ENCODE results near the gene CDH23.

DNA sequence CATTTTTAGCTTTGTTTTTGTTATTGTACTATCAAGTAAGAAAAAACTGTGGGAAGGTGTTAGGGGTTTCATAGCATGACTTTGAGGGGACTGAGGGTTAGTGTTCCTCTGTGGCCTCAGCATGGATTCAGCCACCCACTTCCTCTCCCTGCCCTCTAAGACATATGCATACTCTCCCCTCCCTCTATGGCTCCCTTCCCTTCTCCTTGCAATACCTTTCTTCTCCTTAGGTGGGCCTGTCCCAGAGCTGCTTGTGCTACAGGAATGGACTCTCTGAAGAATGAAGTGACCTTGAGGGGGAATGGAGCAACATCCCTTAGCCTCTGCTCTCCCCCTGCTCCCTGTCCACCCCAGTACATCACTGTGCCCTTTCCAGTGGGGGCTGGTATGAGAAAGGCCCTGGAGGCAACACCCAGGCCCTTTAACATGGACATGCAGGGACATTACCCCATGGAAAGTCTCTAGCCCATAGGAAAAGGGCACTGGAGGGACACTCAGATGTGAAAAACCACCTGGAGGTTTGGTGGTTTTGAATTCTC is 22.4 kb downstream of the CDH23 start:
- TF ChIP-seq TAF1 (IDR thresholded peaks at IDR 0.05; ENCODE audit: borderline replicate concordance, insufficient read depth, low read length) (no peak), POLR2AphosphoS5 (IDR thresholded peaks at IDR 0.05; ENCODE audit: low read depth, low read length) (no peak), SIN3A (IDR thresholded peaks at IDR 0.05; ENCODE audit: borderline replicate concordance, insufficient read depth, low read length) (no peak), FOXP2 (optimal IDR thresholded peaks at IDR 0.05; ENCODE audit: borderline replicate concordance, extremely low read depth, extremely low read length, insufficient read depth) (no peak)
- TF ChIP-seq, protein P1, sequence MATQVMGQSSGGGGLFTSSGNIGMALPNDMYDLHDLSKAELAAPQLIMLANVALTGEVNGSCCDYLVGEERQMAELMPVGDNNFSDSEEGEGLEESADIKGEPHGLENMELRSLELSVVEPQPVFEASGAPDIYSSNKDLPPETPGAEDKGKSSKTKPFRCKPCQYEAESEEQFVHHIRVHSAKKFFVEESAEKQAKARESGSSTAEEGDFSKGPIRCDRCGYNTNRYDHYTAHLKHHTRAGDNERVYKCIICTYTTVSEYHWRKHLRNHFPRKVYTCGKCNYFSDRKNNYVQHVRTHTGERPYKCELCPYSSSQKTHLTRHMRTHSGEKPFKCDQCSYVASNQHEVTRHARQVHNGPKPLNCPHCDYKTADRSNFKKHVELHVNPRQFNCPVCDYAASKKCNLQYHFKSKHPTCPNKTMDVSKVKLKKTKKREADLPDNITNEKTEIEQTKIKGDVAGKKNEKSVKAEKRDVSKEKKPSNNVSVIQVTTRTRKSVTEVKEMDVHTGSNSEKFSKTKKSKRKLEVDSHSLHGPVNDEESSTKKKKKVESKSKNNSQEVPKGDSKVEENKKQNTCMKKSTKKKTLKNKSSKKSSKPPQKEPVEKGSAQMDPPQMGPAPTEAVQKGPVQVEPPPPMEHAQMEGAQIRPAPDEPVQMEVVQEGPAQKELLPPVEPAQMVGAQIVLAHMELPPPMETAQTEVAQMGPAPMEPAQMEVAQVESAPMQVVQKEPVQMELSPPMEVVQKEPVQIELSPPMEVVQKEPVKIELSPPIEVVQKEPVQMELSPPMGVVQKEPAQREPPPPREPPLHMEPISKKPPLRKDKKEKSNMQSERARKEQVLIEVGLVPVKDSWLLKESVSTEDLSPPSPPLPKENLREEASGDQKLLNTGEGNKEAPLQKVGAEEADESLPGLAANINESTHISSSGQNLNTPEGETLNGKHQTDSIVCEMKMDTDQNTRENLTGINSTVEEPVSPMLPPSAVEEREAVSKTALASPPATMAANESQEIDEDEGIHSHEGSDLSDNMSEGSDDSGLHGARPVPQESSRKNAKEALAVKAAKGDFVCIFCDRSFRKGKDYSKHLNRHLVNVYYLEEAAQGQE (IDR thresholded peaks at IDR 0.05; ENCODE audit: insufficient read depth in 1 of 2, low read depth in 2 of 2, low read length in 2 of 2), result no peak
